ENCODE data around the gene DEAF1.
"Not testable (repeated sequence)": the region's sequence is repeated elsewhere in the genome, so short reads cannot be mapped to it uniquely, and the experiment has no call there.

DEAF1 gene

DNA sequence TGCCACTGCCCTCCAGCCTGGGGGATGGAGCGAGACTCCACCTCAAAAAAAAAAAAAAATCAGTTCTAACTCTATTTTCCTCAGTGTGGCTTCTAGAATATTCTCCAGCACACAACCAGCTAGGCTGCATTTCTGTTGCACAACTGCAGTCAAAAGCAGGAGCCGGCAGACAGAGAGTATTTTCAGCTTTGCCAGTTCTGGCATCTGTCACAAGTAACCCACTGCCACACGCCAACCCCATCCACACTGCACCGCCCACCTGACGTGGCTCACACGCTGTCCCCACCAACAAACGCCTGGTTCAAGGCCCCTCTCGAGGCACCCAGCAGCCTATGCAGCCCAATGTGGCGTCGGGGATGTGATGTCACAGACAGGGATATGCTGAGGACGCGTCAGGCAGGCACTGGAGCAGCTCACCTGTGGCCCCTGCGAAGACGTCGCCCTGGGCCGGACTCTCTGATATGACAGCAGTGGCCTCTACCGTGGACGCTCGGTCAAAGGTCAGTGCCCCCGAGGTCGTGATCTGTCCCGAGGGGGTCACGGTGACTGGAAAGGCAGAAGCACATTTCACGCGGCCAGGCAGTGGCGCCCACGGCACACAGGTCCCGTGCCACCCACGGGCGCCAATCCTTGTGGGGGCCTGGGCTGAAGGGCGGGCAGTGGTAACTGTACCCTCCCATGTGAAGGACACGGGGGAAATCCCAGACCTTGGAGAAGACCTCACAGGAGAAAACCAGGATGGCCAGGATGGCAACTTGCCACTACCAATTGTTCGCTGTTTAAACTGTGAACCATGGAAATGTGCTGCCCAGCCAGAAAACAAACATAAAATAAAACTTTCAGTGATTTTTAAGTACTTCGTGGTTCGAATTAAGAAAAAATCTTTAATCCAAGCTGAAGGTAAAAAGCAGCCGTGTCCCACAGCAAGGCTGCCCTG lies 15.5 kb downstream of the DEAF1 start:
- no peak for DNase-seq

DNA sequence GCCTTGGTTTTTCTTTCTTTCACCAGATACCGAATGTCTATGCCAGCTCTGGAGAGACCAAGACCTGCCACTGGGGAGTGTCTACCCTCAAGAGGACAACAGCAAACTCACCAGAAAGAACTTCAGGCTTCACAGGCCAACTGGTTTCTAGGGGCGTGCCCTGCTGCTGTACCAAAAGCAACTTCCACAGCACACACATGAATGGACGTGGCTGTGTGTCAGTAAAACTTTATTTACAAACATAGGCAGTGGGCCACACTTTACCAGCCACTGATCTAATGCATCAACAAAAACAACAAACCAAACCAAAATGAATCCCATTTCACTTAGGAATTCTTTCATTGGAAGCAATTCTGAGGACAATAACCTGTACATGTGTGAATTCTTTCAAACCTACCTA lies 16.7 kb downstream of the DEAF1 start:
- no peak for DNase-seq

DNA sequence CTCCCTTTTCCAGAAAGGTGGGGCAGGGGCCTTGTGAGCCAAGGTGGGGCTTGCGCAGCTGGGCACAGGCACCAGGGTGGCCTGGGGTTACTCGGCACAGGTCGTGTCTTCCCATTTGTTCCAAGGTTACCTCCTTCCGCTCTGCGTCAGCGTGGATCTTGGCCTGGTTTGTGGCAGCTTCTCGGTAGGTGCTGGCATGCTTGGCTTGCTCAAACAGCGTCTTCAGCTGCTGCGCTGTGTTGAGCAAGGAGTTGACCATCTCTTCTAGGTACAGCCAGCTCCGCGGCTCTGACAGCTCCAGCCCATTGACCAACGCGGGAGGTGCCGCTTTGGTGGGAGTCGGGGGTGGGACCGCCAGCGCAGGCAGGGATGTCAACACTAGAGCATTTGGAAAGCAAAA lies 20.6 kb downstream of the DEAF1 start:
- DNase-seq = no peak

DNA sequence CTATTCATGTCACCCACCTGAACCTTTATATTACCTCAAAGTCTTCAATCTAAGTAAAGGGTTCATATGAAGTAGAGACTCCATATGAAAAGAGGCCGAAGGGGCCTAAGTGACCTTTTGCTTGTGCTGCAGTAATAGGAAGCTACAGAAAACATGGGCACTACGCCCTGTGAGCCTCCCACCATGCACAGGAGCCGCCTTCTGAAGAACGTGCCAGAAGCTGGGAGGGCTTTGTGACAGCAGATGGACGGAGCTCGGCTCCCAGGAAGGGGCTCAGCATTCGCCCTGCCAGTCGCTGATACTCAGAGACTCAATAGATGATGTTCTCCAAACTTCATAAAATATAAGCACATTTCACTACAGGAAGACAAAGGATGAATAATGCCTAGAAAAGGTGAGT lies 21.2 kb downstream of the DEAF1 start:
- no peak for DNase-seq

DNA sequence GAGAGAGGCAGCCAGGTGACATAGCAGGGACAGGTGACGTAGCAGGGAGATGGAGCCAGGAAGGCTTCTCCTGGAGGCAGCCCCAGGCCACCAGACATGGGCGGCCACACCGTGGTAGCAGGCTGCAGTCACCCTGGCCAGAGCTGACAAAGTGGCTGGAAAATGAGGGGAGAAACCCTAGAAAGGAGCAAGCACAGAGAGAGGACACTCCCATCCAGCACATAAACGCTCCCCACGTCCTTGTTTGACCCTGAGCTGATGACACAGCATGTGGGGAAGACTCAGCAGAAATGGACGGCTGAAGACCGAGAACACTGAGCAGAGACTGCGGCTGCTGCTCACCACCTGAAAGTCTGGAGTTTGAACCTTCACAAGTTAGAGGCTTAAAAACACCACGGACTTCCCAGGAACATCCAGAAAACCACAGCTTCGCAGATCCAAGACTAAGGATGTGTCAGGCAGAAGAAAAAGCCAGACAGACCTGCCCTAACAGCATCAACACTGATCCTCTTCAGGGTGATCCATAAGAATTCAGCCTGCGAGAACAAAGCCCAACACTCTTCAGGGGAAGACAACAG lies 29.2 kb downstream of the DEAF1 start:
- DNase-seq = peak; percentile 41

DNA sequence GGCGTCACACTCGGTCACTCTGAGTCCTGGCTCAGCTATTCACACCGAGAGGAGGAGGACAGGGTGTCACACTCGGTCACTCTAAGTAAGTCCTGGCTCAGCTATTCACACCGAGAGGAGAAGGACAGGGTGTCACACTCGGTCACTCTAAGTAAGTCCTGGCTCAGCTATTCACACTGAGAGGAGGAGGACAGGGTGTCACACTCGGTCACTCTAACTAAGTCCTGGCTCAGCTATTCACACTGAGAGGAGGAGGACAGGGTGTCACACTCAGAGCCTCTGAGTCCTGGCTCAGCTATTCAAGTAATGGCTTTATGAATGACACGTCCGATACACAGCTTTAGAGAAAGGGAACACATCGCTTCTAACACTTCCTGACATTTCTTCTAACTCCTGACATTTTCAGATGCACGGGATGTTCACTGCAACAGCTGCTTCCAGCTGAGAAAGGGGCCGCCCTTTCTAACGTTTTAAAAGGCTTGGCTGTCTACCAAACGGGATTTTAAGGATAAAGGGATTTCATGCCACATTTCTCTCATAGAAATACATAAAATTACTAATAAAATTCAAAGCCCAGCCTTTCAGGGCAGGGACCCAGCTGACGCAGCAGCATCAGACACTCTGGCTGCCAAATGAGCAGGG lies 29.8 kb downstream of the DEAF1 start:
- DNase-seq = no peak

DNA sequence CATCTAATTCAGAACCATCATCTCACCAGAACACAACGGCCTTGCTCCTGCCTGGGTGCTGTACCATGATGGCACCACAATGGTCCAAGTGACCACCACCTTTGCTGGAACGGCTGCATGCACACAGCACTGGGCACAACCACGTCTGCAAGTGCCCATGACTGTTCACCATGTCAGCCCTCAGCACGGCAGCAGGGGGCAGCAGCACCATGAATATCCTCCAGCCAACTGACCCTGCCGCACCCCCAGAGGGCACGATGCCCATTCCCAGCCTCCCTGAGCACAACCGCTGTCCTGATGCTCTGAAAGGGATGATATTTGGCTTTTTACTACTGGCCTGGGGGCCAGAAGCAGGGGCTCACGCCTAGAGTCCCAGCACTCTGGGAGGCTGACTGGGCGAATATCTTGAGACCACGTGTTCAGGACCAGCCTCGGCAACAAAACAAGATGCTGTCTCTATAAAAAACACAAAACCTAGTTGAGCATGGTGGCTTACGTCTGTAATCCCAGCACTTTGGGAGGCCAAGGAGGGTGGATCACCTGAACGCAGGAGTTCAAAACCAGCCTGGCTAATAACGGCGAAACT lies 32.2 kb downstream of the DEAF1 start:
- peak; percentile 17 for DNase-seq

DNA sequence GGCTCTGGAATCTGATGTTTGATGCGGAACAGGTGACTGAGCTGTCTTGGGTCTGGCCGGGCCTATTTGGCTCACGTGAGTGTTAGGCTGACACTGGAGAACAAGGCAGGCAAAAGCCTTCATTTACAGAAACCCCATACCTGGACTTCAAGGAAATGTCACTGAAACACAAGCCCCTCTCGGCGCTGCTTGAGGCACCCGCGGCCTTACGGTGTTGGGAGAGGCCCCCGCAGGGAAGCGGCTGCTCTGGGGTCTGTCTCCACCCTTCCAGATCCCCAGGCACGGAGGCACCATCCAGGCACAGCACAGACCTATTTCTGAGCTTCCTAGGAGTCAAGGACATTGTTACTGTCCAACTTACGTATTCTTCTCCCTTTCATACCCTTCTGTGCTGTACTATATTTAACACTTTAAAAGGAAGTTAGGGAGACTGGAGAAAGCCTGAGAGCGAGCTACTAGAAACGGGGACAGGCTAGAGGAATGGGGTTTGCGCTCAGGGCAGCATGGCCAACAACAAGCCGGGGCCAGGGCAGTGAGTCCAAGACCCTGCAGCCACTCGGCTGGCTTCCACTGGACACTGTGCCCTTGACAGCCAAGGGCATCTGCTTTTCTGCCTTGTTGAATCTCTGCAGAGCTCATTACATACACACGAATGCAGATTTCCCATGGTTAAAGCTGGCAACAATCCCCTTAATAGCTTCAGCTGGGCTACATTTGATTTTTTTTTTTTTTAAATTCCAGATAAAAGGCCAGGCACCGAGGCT lies 34.2 kb downstream of the DEAF1 start:
- no peak for DNase-seq

DNA sequence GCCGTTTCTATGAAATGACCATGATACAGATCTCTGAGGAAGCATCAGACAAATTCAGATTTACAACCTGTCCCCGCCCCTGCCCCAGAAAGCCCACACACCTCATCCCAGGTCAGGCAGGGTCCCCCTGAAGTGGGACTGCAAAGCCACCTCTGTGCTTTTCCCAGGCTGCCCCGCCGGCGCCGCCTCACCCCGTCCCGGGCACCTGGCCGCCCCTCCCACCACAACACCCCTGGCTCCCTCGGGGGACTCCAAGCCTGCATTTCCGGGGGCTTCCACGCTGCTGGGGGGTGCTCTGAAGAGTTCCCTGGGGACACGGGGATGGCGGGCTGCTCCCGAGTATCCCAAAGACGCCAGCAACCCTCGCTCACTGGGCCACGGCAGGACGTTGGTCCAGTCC lies 34.7 kb downstream of the DEAF1 start:
- DNase-seq = no peak

DNA sequence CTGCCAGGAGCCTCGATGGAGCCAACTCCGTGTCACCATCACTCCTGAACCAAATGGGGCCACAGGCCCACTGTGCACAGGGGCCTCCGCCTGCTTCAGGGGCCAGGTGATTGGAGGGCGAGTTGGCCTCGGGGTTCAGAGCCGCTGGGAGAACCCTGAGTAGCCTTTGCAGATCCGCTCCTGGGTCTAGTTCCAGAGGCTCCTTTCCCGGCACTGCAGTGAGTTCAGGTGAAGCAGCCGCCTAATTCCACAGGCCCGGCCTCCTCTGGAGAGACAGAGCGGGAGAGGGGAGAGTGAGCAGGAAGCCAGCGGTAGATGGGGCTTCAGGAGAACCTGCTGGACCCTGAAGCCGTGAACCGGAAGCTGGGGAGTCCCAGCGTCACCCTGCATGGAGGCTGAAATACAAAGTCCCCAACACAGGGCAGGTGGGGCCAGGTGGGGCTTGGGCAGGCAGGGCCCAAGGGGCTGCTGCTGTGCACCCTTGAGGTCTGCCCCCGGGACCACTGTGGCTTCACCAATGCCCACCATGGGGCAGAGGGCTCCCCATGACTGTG lies 35.4 kb downstream of the DEAF1 start:
- DNase-seq = no peak

DNA sequence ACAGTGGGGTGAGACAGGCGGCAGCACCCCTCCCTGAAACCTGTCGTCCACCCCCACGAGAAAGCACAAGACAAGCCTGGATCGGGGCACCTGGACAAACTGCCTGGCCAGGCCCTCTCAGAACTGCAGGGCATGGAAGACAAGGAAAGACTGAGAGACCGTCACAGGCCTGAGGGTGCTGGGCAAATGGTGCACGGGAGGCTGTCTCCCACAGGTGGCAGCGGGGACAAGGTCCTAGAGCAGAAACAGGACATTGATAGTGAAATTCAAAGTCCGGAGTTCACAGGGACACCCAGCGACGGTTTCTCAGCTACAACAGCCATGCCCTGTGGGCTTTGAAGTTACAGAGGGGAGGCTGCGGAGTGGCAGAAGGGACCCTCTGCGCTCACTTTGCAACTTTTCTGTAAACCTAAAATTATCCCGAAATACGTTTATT lies 37.3 kb downstream of the DEAF1 start:
- DNase-seq = no peak

DNA sequence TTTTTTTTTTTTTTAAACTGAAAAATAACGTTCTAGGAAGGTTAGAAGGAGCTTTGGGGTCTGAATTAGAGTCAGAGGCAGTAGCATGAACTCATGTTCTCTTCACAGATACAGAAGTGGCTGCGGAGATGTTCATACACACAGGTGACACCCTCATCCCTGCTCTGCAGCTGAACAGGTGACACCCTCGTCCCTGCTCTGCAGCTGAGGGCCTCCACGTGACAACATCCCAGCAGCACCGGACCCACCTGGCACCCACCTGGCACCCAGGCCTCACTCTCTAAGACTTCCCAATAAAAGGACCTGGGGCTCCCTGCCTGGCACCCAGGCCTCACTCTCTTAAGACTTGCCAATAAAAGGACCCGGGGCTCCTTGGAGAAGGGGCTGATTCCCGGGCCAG lies 38.2 kb downstream of the DEAF1 start:
- no peak for DNase-seq

DNA sequence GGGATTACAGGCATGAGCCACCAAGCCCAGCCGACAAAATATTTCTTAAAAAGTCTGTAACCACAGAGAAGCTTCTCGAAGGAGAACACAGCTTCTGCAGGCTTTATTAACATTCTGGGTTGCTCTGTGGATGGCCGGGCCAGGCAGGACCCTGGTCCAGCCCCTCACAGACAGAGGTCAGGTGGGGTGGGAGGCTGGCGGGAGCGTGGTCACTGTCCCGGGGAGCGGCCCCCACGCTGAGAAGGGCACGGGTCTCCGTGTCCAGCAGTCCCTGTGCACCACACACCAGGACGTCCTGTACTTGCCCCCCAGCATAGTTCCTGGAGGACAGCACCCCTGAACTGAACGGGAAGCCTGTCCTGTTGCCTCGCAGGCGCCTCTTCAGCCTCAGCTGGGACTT lies 38.6 kb downstream of the DEAF1 start:
- no peak for DNase-seq

DNA sequence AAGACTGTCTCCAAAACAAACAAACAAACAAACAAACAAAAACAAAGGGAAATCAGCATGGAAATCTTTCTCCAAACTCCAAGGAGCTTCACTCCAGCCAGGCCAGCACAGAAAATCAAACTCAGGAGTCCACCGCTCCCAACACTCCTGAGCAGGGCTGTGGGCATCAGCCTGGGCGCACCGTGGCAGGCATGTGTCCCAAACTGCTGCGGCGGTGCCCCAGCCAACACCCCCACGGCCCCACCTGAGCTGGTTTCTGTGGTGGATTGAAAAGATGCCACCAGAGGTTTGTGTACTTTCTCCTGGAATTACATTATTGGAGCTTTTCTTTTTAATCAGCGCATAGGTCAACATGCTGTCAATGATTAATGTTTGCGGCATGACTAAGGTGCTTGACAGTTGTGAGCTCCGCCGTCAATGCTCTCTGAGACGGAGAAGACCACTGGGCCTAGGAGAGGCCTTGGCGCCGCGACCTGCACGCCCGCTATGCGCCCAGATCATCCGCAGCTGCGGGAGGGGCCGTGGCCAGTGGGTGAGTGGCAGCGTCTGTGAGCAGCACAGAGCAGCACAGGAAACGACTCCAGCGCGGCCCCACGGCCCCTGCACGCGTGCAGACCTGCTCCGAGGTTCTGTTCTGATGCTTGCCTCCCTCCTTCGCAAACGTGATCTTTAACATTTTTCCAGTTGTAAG lies 39.8 kb downstream of the DEAF1 start:
- no peak for DNase-seq

DNA sequence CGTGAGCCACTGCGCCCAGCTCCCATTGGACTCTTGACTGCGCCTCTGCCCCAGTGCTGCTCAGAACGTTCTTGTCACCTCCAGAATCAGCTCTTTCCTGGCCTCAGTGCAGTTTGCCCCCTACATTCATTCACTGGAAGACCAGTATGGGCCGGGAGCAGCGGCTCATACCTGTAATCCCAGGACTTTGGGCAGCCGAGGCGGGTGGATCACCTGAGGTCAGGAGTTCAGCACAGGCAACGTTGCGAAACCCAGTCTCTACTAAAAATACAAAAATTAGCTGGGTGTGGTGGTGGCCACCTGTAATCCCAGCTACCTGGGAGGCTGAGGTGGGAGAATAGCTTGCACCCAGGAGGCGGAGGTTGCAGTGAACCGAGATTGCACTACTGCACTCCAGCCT lies 40.6 kb downstream of the DEAF1 start:
- not testable (repeated sequence) for DNase-seq

DNA sequence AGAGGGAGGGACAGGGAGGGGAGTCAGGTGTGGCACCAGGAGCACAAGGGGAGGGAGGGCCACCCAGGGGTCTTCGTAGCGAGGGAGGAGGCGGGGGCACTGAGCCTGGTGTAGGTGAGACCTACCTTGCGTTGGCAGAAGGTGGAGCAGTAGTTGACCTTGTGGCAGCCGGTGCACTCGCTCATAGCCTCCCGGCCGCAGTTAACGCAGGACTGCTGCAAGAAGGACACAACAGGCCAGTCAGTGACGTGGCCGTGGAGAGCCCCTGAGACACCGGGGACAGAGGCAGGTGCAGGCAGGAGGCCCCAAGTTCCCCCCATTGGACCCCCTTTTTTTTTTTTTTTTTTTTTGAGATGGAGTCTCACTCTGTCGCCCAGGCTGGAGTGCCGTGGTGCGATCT lies 41.2 kb downstream of the DEAF1 start:
- DNase-seq = no peak

DNA sequence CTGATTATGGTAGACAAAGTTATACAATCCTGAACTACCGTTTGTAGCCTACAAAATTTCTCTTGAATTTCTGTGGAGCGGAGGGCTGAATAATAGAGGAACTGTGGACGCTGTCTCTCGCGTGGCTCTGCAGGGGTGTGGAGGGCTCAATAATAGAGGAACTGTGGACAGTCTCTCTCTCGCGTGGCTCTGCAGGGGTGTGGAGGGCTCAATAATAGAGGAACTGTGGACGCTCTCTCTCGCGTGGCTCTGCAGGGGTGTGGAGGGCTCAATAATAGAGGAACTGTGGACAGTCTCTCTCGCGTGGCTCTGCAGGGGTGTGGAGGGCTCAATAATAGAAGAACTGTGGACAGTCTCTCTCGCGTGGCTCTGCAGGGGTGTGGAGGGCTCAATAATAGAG lies 41.9 kb downstream of the DEAF1 start:
- not testable (repeated sequence) for DNase-seq

DNA sequence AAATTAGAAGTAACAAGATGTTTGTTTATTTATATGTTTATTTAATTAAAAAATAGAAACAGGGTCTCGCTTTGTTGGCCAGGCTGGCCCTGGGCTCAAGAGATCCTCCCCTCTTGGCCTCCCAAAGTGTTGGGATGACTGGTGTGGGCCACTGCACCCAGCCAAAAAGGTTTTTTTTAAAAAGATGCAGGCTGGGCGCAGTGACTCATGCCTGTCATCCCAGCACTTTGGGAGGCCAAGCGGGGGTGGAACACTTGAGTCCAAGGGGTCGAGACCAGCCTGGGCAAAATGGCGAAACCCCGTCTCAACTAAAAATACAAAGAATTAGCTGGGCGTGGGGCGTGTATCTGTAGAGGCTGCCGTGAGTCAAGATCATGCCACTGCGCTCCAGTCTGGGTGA lies 44.5 kb downstream of the DEAF1 start:
- DNase-seq = no peak

DNA sequence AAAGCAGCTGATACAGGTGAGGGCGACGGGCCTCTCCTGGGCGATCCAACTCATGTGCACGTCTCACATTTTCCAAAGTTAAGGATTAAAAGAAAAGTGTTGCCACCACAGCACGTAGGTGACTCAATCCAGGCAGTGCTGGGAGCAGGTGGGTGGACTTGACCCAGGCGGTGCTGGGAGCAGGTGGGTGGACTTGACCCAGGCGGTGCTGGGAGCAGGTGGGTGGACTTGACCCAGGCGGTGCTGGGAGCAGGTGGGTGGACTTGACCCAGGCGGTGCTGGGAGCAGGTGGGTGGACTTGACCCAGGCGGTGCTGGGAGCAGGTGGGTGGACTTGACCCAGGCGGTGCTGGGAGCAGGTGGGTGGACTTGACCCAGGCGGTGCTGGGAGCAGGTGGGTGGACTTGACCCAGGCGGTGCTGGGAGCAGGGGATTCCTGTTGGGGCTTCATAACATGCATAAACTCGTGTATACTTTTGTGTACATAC lies 47.3 kb downstream of the DEAF1 start:
- DNase-seq = not testable (repeated sequence)

DNA sequence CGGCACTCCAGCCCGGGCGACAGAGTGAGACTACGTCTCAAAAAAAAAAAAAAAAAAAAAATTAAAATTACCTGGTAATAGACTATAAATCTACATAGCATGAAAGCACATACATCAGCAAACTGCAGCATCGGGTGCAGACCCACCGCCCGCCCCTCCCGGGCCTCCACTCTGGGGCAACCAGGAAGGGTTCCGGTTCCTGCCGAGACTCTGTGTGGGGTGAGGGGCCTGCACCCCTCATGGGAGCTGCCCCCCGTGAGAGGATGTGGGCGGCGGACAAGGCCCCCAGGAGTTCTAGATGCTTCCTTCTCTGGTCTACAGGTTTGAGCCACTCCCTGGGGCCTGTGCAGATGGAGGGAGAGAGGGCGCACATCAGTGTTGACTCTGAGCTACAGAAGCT lies 48.8 kb downstream of the DEAF1 start:
- no peak for DNase-seq

DNA sequence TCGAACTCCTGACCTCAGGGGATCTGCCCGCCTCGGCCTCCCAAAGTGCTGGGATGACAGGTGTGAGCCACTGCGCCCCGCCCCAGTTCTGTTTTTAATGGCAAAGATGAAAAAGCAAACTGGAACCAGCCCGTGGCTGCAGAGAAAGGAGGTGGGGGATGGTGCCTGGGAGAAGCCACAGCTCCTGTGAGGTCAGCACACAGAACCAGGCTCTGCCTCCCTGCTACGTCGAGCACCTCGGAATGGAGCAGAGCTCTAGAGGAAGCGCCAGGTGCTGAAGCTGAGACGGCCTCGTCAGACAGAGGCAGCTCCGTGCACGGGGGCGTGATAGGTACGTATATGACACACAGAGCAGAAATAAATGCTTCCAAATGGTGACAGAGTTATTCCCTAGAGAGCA lies 49.5 kb downstream of the DEAF1 start:
- DNase-seq = no peak
